HG03095 (cell line): ENCODE measurements around the gene TMEM156.
"Not testable (repeated sequence)": the region's sequence is repeated elsewhere in the genome, so short reads cannot be mapped to it uniquely, and the experiment has no call there.

Source experiments
- ATAC-seq: cut with Tn5 transposase; IDR thresholded peaks from one replicate; pipeline ENCODE4 v1.9.1; 2021; ENCODE audit warnings: moderate library complexity; ENCODE audit not compliant: unreplicated experiment

TMEM156 gene

GRCh38 chr4:38959248-38959647 is 73.0 kb downstream of the TMEM156 start:
- ATAC-seq: not testable (repeated sequence)

- ATAC-seq: no peak
These were observed 73.6 kb downstream of the TMEM156 start for GRCh38 chr4:38958453-38959190.

- ATAC-seq: no peak
These were observed 74.3 kb downstream of the TMEM156 start for GRCh38 chr4:38957893-38958292.

GRCh38 chr4:38957261-38957815 is 74.9 kb downstream of the TMEM156 start:
- no peak for ATAC-seq

GRCh38 chr4:38955957-38956356 is 76.3 kb downstream of the TMEM156 start:
- no peak for ATAC-seq

- no peak for ATAC-seq
These were observed 77.5 kb downstream of the TMEM156 start for GRCh38 chr4:38954727-38955126.

- no peak for ATAC-seq
These were observed 80.2 kb downstream of the TMEM156 start for GRCh38 chr4:38952017-38952416.

GRCh38 chr4:38951598-38951997 is 80.6 kb downstream of the TMEM156 start:
- ATAC-seq: no peak

GRCh38 chr4:38950734-38951133 is 81.5 kb downstream of the TMEM156 start:
- ATAC-seq: no peak

- no peak for ATAC-seq
These were observed 82.0 kb downstream of the TMEM156 start for GRCh38 chr4:38950159-38950558.

GRCh38 chr4:38949411-38950051 is 82.7 kb downstream of the TMEM156 start:
- ATAC-seq: no peak

GRCh38 chr4:38948551-38948950 is 83.7 kb downstream of the TMEM156 start:
- ATAC-seq: no peak

- no peak for ATAC-seq
These were observed 85.3 kb downstream of the TMEM156 start for GRCh38 chr4:38946919-38947318.

GRCh38 chr4:38944440-38944839 is 87.8 kb downstream of the TMEM156 start:
- ATAC-seq: no peak

GRCh38 chr4:38943343-38943742 is 88.9 kb downstream of the TMEM156 start:
- no peak for ATAC-seq

- not testable (repeated sequence) for ATAC-seq
These were observed 90.3 kb downstream of the TMEM156 start for GRCh38 chr4:38941906-38942305.

GRCh38 chr4:38940476-38940875 is 91.7 kb downstream of the TMEM156 start:
- ATAC-seq: no peak

GRCh38 chr4:38939165-38939564 is 93.0 kb downstream of the TMEM156 start:
- peak; percentile 86 for ATAC-seq

- ATAC-seq: no peak
These were observed 96.7 kb downstream of the TMEM156 start for GRCh38 chr4:38935391-38936073.

- ATAC-seq: no peak
These were observed 101.1 kb downstream of the TMEM156 start for GRCh38 chr4:38931125-38931524.

GRCh38 chr4:38930707-38931106 is 101.5 kb downstream of the TMEM156 start:
- ATAC-seq: no peak

GRCh38 chr4:38930204-38930603 is 102.0 kb downstream of the TMEM156 start:
- ATAC-seq: peak; percentile 70
